ENCODE results near the gene HS3ST5. TPM values are rescaled to one million over a fixed set of nuclear protein-coding genes. Genes with fewer than 3 reads are reported as not detected.

Gene HS3ST5
- total RNA-seq, 1 experiment from 2014 or later, result 0.29 TPM

DNA sequence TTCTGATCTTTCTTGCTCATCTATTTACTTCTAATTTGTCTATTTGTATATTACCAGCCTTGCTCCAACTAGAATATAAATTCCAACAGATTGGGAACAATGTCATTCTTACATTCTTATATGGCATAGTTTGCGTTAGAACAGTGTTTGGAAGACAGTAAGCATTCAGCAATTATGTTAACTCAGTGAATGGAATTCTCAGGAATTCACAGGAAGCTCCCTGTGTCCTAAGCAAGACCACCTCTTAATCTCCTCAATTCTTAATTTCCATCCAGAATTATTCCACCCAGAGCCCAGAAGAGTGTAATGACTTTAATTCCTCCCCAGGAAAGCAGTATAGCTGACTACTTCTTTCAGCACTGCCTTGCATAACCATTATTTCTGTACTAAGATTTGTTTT is 18.2 kb upstream of the HS3ST5 start:
- no TSS peak for BruUV-seq (replicated peaks)
- Histone ChIP-seq H3K36me3 (ENCODE audit: control insufficient read depth, insufficient read depth, low read length) (no peaks in the 10 kb centered on the region), H3K9me3 (no peaks in the 10 kb centered on the region; the same call in 1 of the 2 replicates), H3K27me3 (replicated peaks; ENCODE audit: control insufficient read depth, insufficient read depth, low read length) (no peaks in the 10 kb centered on the region), H3K4me3 (ENCODE audit: low read depth, low read length) (no peak overlapping the region), H3K4me1 (no peaks in the 10 kb centered on the region)
- Mint-ChIP-seq H3K36me3 (ENCODE audit: insufficient read depth, unreplicated experiment) (no peaks in the 10 kb centered on the region), H3K27ac (ENCODE audit: unreplicated experiment) (no peak overlapping the region), H3K4me3 (ENCODE audit: unreplicated experiment) (no peak overlapping the region), H3K27me3 (ENCODE audit: insufficient read depth, unreplicated experiment) (peaks cover 4% of the 10 kb centered on the region), H3K9me3 (ENCODE audit: unreplicated experiment) (no peaks in the 10 kb centered on the region), H3K4me1 (ENCODE audit: low read depth, unreplicated experiment) (no peaks in the 10 kb centered on the region)
- ChIA-PET POLR2A (no interaction called here), CTCF (no interaction called here)
- no peak for DNase-seq
- intact Hi-C loops (cut with micrococcal nuclease; ENCODE audit: unreplicated experiment), result no loop called here
- TF ChIP-seq, protein P1, sequence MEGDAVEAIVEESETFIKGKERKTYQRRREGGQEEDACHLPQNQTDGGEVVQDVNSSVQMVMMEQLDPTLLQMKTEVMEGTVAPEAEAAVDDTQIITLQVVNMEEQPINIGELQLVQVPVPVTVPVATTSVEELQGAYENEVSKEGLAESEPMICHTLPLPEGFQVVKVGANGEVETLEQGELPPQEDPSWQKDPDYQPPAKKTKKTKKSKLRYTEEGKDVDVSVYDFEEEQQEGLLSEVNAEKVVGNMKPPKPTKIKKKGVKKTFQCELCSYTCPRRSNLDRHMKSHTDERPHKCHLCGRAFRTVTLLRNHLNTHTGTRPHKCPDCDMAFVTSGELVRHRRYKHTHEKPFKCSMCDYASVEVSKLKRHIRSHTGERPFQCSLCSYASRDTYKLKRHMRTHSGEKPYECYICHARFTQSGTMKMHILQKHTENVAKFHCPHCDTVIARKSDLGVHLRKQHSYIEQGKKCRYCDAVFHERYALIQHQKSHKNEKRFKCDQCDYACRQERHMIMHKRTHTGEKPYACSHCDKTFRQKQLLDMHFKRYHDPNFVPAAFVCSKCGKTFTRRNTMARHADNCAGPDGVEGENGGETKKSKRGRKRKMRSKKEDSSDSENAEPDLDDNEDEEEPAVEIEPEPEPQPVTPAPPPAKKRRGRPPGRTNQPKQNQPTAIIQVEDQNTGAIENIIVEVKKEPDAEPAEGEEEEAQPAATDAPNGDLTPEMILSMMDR (IDR thresholded peaks at IDR 0.05; ENCODE audit: insufficient read depth in 1 of 2, low read depth in 1 of 2, low read length in 1 of 2, severe bottlenecking in 1 of 2, unreplicated experiment in 1 of 2), result no peak

DNA sequence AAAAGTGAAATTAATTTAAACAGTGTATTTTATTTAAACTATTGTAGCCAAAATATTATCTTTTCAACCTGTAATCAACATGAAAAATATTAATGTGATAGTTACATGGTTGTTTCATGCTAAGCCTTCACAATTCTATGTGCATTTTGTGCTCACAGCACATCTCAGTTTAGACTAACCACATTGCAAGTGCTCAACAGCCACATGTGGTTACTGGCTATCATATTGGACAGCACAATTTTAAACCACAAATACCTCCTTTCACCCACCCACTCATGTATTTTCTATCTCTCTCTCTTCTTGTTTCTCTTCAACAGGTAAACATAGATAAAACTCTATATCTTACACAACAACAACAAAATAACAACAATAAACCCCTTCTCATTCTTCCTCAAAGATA is 12.5 kb upstream of the HS3ST5 start:
- Histone ChIP-seq H3K4me1 (no peaks in the 10 kb centered on the region), H3K9me3 (no peaks in the 10 kb centered on the region), H3K27me3 (replicated peaks; ENCODE audit: control insufficient read depth, insufficient read depth, low read length) (no peaks in the 10 kb centered on the region), H3K36me3 (ENCODE audit: control insufficient read depth, insufficient read depth, low read length) (no peaks in the 10 kb centered on the region), H3K4me3 (ENCODE audit: low read depth, low read length) (no peak overlapping the region)
- no peak overlapping the region for H3K4me3 Mint-ChIP-seq (ENCODE audit: unreplicated experiment)
- ChIA-PET POLR2A (no interaction called here), CTCF (no interaction called here)
- no peak overlapping the region for H3K27ac Mint-ChIP-seq (ENCODE audit: unreplicated experiment)
- no peaks in the 10 kb centered on the region for H3K36me3 Mint-ChIP-seq (ENCODE audit: insufficient read depth, unreplicated experiment)
- peaks cover 8% of the 10 kb centered on the region for H3K27me3 Mint-ChIP-seq (ENCODE audit: insufficient read depth, unreplicated experiment)
- no peaks in the 10 kb centered on the region for H3K9me3 Mint-ChIP-seq (ENCODE audit: unreplicated experiment)
- DNase-seq, result no peak
- H3K4me1 Mint-ChIP-seq (ENCODE audit: low read depth, unreplicated experiment), result no peaks in the 10 kb centered on the region
- TF ChIP-seq, protein P1 (IDR thresholded peaks at IDR 0.05; ENCODE audit: insufficient read depth in 1 of 2, low read depth in 1 of 2, low read length in 1 of 2, severe bottlenecking in 1 of 2, unreplicated experiment in 1 of 2), result no peak
- intact Hi-C loops (cut with micrococcal nuclease; ENCODE audit: unreplicated experiment), result no loop called here
- no TSS peak for BruUV-seq (replicated peaks)

DNA sequence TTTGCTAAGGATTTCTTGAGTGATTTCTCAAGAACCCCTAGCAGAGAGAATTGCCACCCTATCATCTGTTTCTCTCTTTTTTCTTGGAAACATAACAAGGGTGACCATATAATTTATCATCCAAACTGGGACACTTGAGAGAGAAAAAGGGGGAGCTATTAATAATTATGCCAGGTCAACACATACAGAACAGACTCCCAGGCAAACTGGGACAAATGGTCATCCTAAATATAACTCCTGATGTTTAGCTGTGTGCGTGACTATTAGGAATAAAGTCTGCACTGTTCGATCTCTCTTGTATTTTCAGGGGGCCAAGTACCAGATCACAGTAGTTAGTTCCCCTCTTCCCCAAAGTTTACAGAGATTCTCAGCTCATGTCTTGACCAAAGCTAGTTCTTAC is 11.7 kb upstream of the HS3ST5 start:
- CTCF ChIA-PET, result no interaction called here
- Histone ChIP-seq H3K36me3 (ENCODE audit: control insufficient read depth, insufficient read depth, low read length) (no peaks in the 10 kb centered on the region), H3K9me3 (no peaks in the 10 kb centered on the region), H3K4me1 (no peaks in the 10 kb centered on the region), H3K4me3 (ENCODE audit: low read depth, low read length) (no peak overlapping the region), H3K27me3 (replicated peaks; ENCODE audit: control insufficient read depth, insufficient read depth, low read length) (no peaks in the 10 kb centered on the region)
- Mint-ChIP-seq H3K9me3 (ENCODE audit: unreplicated experiment) (no peaks in the 10 kb centered on the region), H3K4me3 (ENCODE audit: unreplicated experiment) (no peak overlapping the region), H3K4me1 (ENCODE audit: low read depth, unreplicated experiment) (no peaks in the 10 kb centered on the region), H3K36me3 (ENCODE audit: insufficient read depth, unreplicated experiment) (no peaks in the 10 kb centered on the region), H3K27ac (ENCODE audit: unreplicated experiment) (no peak overlapping the region), H3K27me3 (ENCODE audit: insufficient read depth, unreplicated experiment) (peaks cover 8% of the 10 kb centered on the region)
- TF ChIP-seq, protein P1 (IDR thresholded peaks at IDR 0.05; ENCODE audit: insufficient read depth in 1 of 2, low read depth in 1 of 2, low read length in 1 of 2, severe bottlenecking in 1 of 2, unreplicated experiment in 1 of 2), result no peak
- DNase-seq, result no peak
- POLR2A ChIA-PET, result no interaction called here
- BruUV-seq (replicated peaks), result no TSS peak
- intact Hi-C loops (cut with micrococcal nuclease; ENCODE audit: unreplicated experiment), result no loop called here
